ENCODE data around the gene HYKK.
A peak's percentile ranks its signal among the peaks of the same experiment; 100 is the strongest.

The HYKK gene

DNA sequence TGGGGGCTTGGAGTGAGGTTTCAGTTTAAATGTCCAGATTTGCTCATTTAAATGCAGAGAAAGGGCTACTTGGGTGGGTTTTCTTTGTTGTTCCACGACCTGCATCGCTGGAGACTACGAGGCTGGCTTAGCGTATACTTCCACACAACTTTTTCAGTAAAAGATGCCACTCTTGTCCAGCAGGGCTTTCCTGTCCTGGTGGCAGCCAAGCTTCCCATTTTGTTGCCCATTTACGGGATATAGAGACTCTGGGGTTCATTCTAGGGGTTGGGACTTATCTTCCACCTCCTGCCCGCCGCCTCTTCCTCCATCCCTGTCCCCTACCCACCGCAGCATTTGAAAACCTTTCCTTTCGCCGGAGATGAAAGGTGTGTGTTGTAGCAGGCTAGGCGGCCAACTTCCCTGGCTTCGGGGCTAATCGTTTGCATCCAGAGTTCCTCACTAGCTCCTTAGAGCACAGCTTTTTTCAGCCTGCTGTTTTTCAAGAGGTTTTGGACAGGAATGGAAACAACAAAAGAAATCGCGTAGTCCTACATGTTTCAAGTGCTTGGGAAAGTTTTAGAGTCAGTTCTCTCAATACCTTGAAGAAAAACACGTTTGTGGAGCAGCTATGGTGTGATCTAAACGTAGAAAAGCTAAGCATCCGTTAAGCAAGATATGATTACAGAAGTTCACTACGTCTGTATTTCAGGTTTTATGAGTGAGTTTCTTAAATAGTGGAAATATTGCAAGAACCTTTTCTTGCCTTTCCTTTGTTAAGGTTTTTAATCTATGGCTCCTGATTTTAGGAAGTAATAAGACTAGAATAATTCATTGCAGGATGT, 58.8 kb downstream of the HYKK start:
- H3K4me3 ChIP-seq (ENCODE audit: control insufficient read depth, low read depth, low read length), result peak overlapping the region; percentile 53
- TF ChIP-seq, protein P1, sequence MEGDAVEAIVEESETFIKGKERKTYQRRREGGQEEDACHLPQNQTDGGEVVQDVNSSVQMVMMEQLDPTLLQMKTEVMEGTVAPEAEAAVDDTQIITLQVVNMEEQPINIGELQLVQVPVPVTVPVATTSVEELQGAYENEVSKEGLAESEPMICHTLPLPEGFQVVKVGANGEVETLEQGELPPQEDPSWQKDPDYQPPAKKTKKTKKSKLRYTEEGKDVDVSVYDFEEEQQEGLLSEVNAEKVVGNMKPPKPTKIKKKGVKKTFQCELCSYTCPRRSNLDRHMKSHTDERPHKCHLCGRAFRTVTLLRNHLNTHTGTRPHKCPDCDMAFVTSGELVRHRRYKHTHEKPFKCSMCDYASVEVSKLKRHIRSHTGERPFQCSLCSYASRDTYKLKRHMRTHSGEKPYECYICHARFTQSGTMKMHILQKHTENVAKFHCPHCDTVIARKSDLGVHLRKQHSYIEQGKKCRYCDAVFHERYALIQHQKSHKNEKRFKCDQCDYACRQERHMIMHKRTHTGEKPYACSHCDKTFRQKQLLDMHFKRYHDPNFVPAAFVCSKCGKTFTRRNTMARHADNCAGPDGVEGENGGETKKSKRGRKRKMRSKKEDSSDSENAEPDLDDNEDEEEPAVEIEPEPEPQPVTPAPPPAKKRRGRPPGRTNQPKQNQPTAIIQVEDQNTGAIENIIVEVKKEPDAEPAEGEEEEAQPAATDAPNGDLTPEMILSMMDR (conservative IDR thresholded peaks at IDR 0.05; ENCODE audit: control insufficient read depth, insufficient read depth, low read depth, low read length), result no peak
- DNase-seq (ENCODE audit: low read depth), result peak; percentile 7

DNA sequence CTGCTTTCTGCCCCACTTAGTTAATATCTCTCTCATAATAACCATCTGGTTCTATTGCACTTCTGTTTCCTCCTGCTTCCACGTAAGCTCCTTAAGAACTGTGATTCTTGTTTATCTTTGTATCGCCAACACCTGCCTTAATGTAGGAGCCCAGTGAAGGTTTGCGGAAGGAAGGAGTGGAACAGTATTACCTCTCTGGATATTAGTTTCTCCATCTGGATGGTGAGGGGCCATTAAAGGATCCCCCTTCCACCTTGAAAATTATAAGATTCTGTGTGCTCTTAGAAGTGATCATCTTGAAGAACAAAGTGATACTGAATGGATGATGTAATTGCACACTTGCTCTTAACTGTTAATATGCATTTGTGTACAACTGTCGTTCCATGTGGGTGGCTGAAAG, 60.2 kb downstream of the HYKK start:
- DNase-seq (ENCODE audit: low read depth), result no peak
- no peak overlapping the region for H3K4me3 ChIP-seq (ENCODE audit: control insufficient read depth, low read depth, low read length)
- TF ChIP-seq, protein P1 (conservative IDR thresholded peaks at IDR 0.05; ENCODE audit: control insufficient read depth, insufficient read depth, low read depth, low read length), result no peak

DNA sequence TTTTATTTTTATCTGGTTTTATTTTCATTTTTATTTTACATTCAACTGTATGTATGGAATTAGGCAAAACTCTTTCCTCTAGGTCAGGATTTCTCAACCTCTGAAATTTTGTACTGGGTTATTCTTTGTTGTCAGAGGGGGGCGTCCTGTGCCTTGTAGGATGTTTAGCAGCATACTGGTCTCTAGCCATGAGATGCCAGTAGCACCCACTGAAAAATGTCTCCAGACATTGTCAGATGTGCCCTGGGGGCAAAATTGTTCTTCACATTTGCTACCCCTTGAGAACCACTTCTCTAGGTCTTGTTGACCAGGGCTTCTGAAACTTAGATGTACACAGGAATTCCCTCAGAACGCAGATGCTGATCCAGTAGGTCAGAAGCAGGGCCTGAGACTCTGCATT, 63.3 kb downstream of the HYKK start:
- no peak for DNase-seq (ENCODE audit: low read depth)
- no peak overlapping the region for H3K4me3 ChIP-seq (ENCODE audit: control insufficient read depth, low read depth, low read length)
- TF ChIP-seq, protein P1 (conservative IDR thresholded peaks at IDR 0.05; ENCODE audit: control insufficient read depth, insufficient read depth, low read depth, low read length), result no peak

DNA sequence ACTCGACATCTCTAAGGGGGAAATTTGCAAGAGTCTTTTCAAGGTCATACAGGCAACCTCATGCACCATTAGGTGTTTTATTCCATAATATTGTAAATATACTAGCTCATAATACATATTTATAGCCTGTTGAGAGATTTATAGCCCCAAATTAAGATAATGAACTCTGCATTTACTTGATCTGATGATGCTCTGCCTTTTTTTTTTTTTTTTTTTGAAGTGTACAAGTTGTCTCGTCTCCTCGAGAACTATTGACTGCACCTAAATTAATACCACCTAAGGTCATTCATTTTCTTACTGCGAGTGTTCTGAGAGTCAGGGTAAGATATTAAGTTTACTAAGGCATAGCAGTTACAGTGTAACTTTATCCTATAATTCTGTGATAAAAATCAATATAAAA, 64.0 kb downstream of the HYKK start:
- DNase-seq (ENCODE audit: low read depth), result no peak
- TF ChIP-seq, protein P1 (conservative IDR thresholded peaks at IDR 0.05; ENCODE audit: control insufficient read depth, insufficient read depth, low read depth, low read length), result no peak

DNA sequence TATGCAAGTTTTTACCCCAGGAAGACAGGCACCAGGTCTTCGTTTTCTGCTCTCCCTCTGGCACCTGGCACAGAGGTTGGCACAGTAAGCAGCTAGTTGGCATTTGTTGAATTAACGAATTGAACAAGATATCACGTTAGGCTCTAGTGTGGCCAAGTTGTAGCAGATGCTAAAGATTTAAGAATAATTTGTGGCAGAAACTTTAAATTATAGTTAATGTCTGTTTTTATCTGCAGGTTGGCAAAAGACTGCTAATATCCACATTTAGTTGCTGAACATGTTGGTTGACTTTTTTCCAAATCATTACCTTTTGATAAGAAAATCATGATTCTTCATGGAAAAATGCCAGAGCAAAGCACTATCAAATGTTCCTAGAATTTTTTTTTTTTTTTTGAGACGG, 66.0 kb downstream of the HYKK start:
- no peak overlapping the region for H3K4me3 ChIP-seq (ENCODE audit: control insufficient read depth, low read depth, low read length)
- DNase-seq (ENCODE audit: low read depth), result no peak
- TF ChIP-seq, protein P1 (conservative IDR thresholded peaks at IDR 0.05; ENCODE audit: control insufficient read depth, insufficient read depth, low read depth, low read length), result no peak

More for the DNA sequence above, 64.0 kb downstream of the HYKK start:
- no peak overlapping the region for H3K4me3 ChIP-seq (ENCODE audit: control insufficient read depth, low read depth, low read length)

DNA sequence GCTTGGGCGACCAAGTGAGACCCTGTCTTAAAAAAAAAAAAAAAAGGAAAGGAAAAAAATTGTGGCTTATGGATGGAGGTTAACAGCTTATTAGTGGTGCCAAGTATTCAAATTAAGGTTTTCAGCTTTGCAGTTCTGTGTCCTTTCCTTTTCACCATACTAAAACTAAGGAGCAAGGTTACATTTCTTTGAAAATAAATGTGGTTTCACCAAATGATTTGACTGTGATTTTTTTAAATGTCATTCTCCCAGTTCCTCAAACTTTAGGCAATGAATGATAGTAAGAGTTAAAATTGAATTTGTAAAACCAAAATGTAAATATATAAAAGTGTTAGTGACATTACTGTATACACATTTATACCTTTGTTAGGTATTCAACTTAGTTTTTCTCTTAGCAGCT, 67.6 kb downstream of the HYKK start:
- H3K4me3 ChIP-seq (ENCODE audit: control insufficient read depth, low read depth, low read length), result no peak overlapping the region
- no peak for DNase-seq (ENCODE audit: low read depth)
- TF ChIP-seq, protein P1 (conservative IDR thresholded peaks at IDR 0.05; ENCODE audit: control insufficient read depth, insufficient read depth, low read depth, low read length), result no peak
